ENCODE results near the gene ILRUN.
"Not testable (repeated sequence)": the region's sequence is repeated elsewhere in the genome, so short reads cannot be mapped to it uniquely, and the experiment has no call there.

The ILRUN gene

GRCh38 chr6:34696189-34696738 is 303 bp downstream of the ILRUN start:
- Histone ChIP-seq H3K27me3 (replicated peaks; ENCODE audit: control insufficient read depth, insufficient read depth, low read length) (no peaks in the 10 kb centered on the region), H3K36me3 (ENCODE audit: control insufficient read depth, insufficient read depth, low read length, severe bottlenecking) (no peaks in the 10 kb centered on the region), H3K9me3 (ENCODE audit: control insufficient read depth, low read length) (no peaks in the 10 kb centered on the region), H3K9ac (ENCODE audit: low read length) (peak overlapping the region; percentile 96), H3K4me3 (ENCODE audit: low read length) (peak overlapping the region; percentile 86), H3K4me1 (ENCODE audit: control insufficient read depth, insufficient read depth, low read length) (peaks cover 18% of the 10 kb centered on the region)
- peak; percentile 87 for DNase-seq (ENCODE audit: low read depth)

GRCh38 chr6:34695729-34696188 is 808 bp downstream of the ILRUN start:
- no peaks in the 10 kb centered on the region for H3K9me3 ChIP-seq (ENCODE audit: control insufficient read depth, low read length)
- H3K4me3 ChIP-seq (ENCODE audit: low read length) = peak overlapping the region; percentile 86
- H3K27me3 ChIP-seq (replicated peaks; ENCODE audit: control insufficient read depth, insufficient read depth, low read length) = no peaks in the 10 kb centered on the region
- H3K9ac ChIP-seq (ENCODE audit: low read length) = peak overlapping the region; percentile 96
- H3K36me3 ChIP-seq (ENCODE audit: control insufficient read depth, insufficient read depth, low read length, severe bottlenecking) = no peaks in the 10 kb centered on the region
- peaks cover 18% of the 10 kb centered on the region for H3K4me1 ChIP-seq (ENCODE audit: control insufficient read depth, insufficient read depth, low read length)
- DNase-seq (ENCODE audit: low read depth) = no peak

- no peak for DNase-seq (ENCODE audit: low read depth)
- no peaks in the 10 kb centered on the region for H3K27me3 ChIP-seq (replicated peaks; ENCODE audit: control insufficient read depth, insufficient read depth, low read length)
- no peak overlapping the region for H3K4me3 ChIP-seq (ENCODE audit: low read length)
- no peaks in the 10 kb centered on the region for H3K36me3 ChIP-seq (ENCODE audit: control insufficient read depth, insufficient read depth, low read length, severe bottlenecking)
- no peak overlapping the region for H3K9ac ChIP-seq (ENCODE audit: low read length)
- H3K4me1 ChIP-seq (ENCODE audit: control insufficient read depth, insufficient read depth, low read length) = peaks cover 28% of the 10 kb centered on the region
- no peaks in the 10 kb centered on the region for H3K9me3 ChIP-seq (ENCODE audit: control insufficient read depth, low read length)
These were observed 4.3 kb downstream of the ILRUN start for GRCh38 chr6:34692280-34692679.

GRCh38 chr6:34689742-34690141 is 6.8 kb downstream of the ILRUN start:
- Histone ChIP-seq H3K36me3 (ENCODE audit: control insufficient read depth, insufficient read depth, low read length, severe bottlenecking) (no peaks in the 10 kb centered on the region), H3K9me3 (ENCODE audit: control insufficient read depth, low read length) (no peaks in the 10 kb centered on the region), H3K4me3 (ENCODE audit: low read length) (no peak overlapping the region), H3K27me3 (replicated peaks; ENCODE audit: control insufficient read depth, insufficient read depth, low read length) (no peaks in the 10 kb centered on the region), H3K4me1 (ENCODE audit: control insufficient read depth, insufficient read depth, low read length) (peaks cover 26% of the 10 kb centered on the region), H3K9ac (ENCODE audit: low read length) (no peak overlapping the region)
- no peak for DNase-seq (ENCODE audit: low read depth)

- peaks cover 18% of the 10 kb centered on the region for H3K4me1 ChIP-seq (ENCODE audit: control insufficient read depth, insufficient read depth, low read length)
- peak; percentile 37 for DNase-seq (ENCODE audit: low read depth)
- H3K27me3 ChIP-seq (replicated peaks; ENCODE audit: control insufficient read depth, insufficient read depth, low read length) = no peaks in the 10 kb centered on the region
- no peaks in the 10 kb centered on the region for H3K9me3 ChIP-seq (ENCODE audit: control insufficient read depth, low read length)
- H3K9ac ChIP-seq (ENCODE audit: low read length) = no peak overlapping the region
- no peaks in the 10 kb centered on the region for H3K36me3 ChIP-seq (ENCODE audit: control insufficient read depth, insufficient read depth, low read length, severe bottlenecking)
- no peak overlapping the region for H3K4me3 ChIP-seq (ENCODE audit: low read length)
These were observed 7.6 kb downstream of the ILRUN start for GRCh38 chr6:34688956-34689355.

GRCh38 chr6:34684919-34685318 is 11.6 kb downstream of the ILRUN start:
- Histone ChIP-seq H3K27me3 (replicated peaks; ENCODE audit: control insufficient read depth, insufficient read depth, low read length) (no peaks in the 10 kb centered on the region), H3K36me3 (ENCODE audit: control insufficient read depth, insufficient read depth, low read length, severe bottlenecking) (no peaks in the 10 kb centered on the region), H3K4me3 (ENCODE audit: low read length) (no peak overlapping the region), H3K4me1 (ENCODE audit: control insufficient read depth, insufficient read depth, low read length) (peaks cover 28% of the 10 kb centered on the region), H3K9ac (ENCODE audit: low read length) (no peak overlapping the region), H3K9me3 (ENCODE audit: control insufficient read depth, low read length) (no peaks in the 10 kb centered on the region)
- no peak for DNase-seq (ENCODE audit: low read depth)

- H3K9ac ChIP-seq (ENCODE audit: low read length) = no peak overlapping the region
- no peaks in the 10 kb centered on the region for H3K27me3 ChIP-seq (replicated peaks; ENCODE audit: control insufficient read depth, insufficient read depth, low read length)
- H3K9me3 ChIP-seq (ENCODE audit: control insufficient read depth, low read length) = no peaks in the 10 kb centered on the region
- peaks cover 32% of the 10 kb centered on the region for H3K4me1 ChIP-seq (ENCODE audit: control insufficient read depth, insufficient read depth, low read length)
- DNase-seq (ENCODE audit: low read depth) = no peak
- H3K4me3 ChIP-seq (ENCODE audit: low read length) = no peak overlapping the region
- no peaks in the 10 kb centered on the region for H3K36me3 ChIP-seq (ENCODE audit: control insufficient read depth, insufficient read depth, low read length, severe bottlenecking)
These were observed 12.2 kb downstream of the ILRUN start for GRCh38 chr6:34684364-34684763.

GRCh38 chr6:34680802-34681515 is 15.6 kb downstream of the ILRUN start:
- H3K9me3 ChIP-seq (ENCODE audit: control insufficient read depth, low read length) = no peaks in the 10 kb centered on the region
- peak; percentile 29 for DNase-seq (ENCODE audit: low read depth)
- no peak overlapping the region for H3K4me3 ChIP-seq (ENCODE audit: low read length)
- H3K9ac ChIP-seq (ENCODE audit: low read length) = no peak overlapping the region
- H3K36me3 ChIP-seq (ENCODE audit: control insufficient read depth, insufficient read depth, low read length, severe bottlenecking) = no peaks in the 10 kb centered on the region
- H3K27me3 ChIP-seq (replicated peaks; ENCODE audit: control insufficient read depth, insufficient read depth, low read length) = no peaks in the 10 kb centered on the region
- H3K4me1 ChIP-seq (ENCODE audit: control insufficient read depth, insufficient read depth, low read length) = peaks cover 28% of the 10 kb centered on the region

GRCh38 chr6:34680313-34680712 is 16.3 kb downstream of the ILRUN start:
- DNase-seq (ENCODE audit: low read depth); H3K9ac ChIP-seq (ENCODE audit: low read length); H3K4me3 ChIP-seq (ENCODE audit: low read length); H3K27me3 ChIP-seq (replicated peaks; ENCODE audit: control insufficient read depth, insufficient read depth, low read length); H3K9me3 ChIP-seq (ENCODE audit: control insufficient read depth, low read length); H3K36me3 ChIP-seq (ENCODE audit: control insufficient read depth, insufficient read depth, low read length, severe bottlenecking): not testable (repeated sequence)
- peaks cover 28% of the 10 kb centered on the region for H3K4me1 ChIP-seq (ENCODE audit: control insufficient read depth, insufficient read depth, low read length)

- H3K27me3 ChIP-seq (replicated peaks; ENCODE audit: control insufficient read depth, insufficient read depth, low read length) = no peaks in the 10 kb centered on the region
- no peaks in the 10 kb centered on the region for H3K36me3 ChIP-seq (ENCODE audit: control insufficient read depth, insufficient read depth, low read length, severe bottlenecking)
- H3K4me3 ChIP-seq (ENCODE audit: low read length) = no peak overlapping the region
- no peak overlapping the region for H3K9ac ChIP-seq (ENCODE audit: low read length)
- H3K4me1 ChIP-seq (ENCODE audit: control insufficient read depth, insufficient read depth, low read length) = peaks cover 28% of the 10 kb centered on the region
- H3K9me3 ChIP-seq (ENCODE audit: control insufficient read depth, low read length) = no peaks in the 10 kb centered on the region
- DNase-seq (ENCODE audit: low read depth) = no peak
These were observed 16.9 kb downstream of the ILRUN start for GRCh38 chr6:34679552-34680253.

- no peaks in the 10 kb centered on the region for H3K36me3 ChIP-seq (ENCODE audit: control insufficient read depth, insufficient read depth, low read length, severe bottlenecking)
- H3K4me3 ChIP-seq (ENCODE audit: low read length) = no peak overlapping the region
- H3K9ac ChIP-seq (ENCODE audit: low read length) = no peak overlapping the region
- H3K9me3 ChIP-seq (ENCODE audit: control insufficient read depth, low read length) = no peaks in the 10 kb centered on the region
- H3K27me3 ChIP-seq (replicated peaks; ENCODE audit: control insufficient read depth, insufficient read depth, low read length) = no peaks in the 10 kb centered on the region
- no peak for DNase-seq (ENCODE audit: low read depth)
- peaks cover 50% of the 10 kb centered on the region for H3K4me1 ChIP-seq (ENCODE audit: control insufficient read depth, insufficient read depth, low read length)
These were observed 20.4 kb downstream of the ILRUN start for GRCh38 chr6:34676140-34676539.
